H1 (cell line): ENCODE measurements around the gene AGBL4. TPM values are rescaled to one million over a fixed set of nuclear protein-coding genes. Genes with fewer than 3 reads are reported as not detected.

Source experiments
- CTCF ChIA-PET: fragments of 300-600 bp; sonication (Branson Sonifier 250); formaldehyde crosslinking; loops from one replicate; lab custom pipeline; 2021; ENCODE audit not compliant: partially characterized antibody; lab: Charles Lee
- POLR2A ChIA-PET: fragments of 300-600 bp; sonication (Branson Sonifier 250); formaldehyde crosslinking; loops from one replicate; lab custom pipeline; 2021; ENCODE audit warnings: inconsistent platforms; ENCODE audit not compliant: partially characterized antibody; lab: Charles Lee
- DNase-seq, 2 experiments: peaks; one replicate each; pipeline versions ENCODE4 v3.0.0 to v3.0.0-alpha.2; 2010 to 2022; ENCODE audit warnings: low spot score in 2 of 2, low read depth in 1 of 2, mixed read lengths in 1 of 2
- FAIRE-seq: peaks from 2 replicates; lab custom pipeline; 2011; peaks lifted over from hg19 to GRCh38; lab: Jason Lieb, UNC
- H2AFZ ChIP-seq: 2 replicates; pipeline ENCODE4 v1.8.1; 2012; ENCODE audit warnings: low read length, inconsistent platforms
- H2AK5ac ChIP-seq: 2 replicates; pipeline ENCODE4 v1.6.1; 2013; ENCODE audit warnings: low read depth, low read length
- H2BK120ac ChIP-seq: replicated peaks from 2 replicates; pipeline ENCODE3; 2013; ENCODE audit warnings: low read depth, low read length, inconsistent platforms
- H2BK12ac ChIP-seq: 2 replicates; pipeline ENCODE4 v1.6.1; 2013; ENCODE audit warnings: low read depth, low read length
- H2BK15ac ChIP-seq: 2 replicates; pipeline ENCODE4 v1.6.1; 2013; ENCODE audit warnings: low read length
- H2BK20ac ChIP-seq: 2 replicates; pipeline ENCODE4 v1.6.1; 2013; ENCODE audit warnings: low read length
- H2BK5ac ChIP-seq: 2 replicates; pipeline ENCODE4 v1.6.1; 2013; ENCODE audit warnings: low read depth, low read length
- H3K14ac ChIP-seq: 2 replicates; pipeline ENCODE4 v1.6.1; 2013; ENCODE audit warnings: inconsistent platforms; ENCODE audit not compliant: insufficient read length
- H3K18ac ChIP-seq: 2 replicates; pipeline ENCODE4 v1.6.1; 2013; ENCODE audit warnings: low read length; ENCODE audit errors: extremely low read depth
- H3K23ac ChIP-seq: 2 replicates; pipeline ENCODE4 v1.6.1; 2013; ENCODE audit warnings: inconsistent platforms; ENCODE audit not compliant: insufficient read length
- H3K23me2 ChIP-seq: 2 replicates; pipeline ENCODE4 v1.6.1; 2013; ENCODE audit warnings: low read depth, low read length
- H3K27ac ChIP-seq: 2 replicates; pipeline ENCODE4 v1.6.1; 2011; ENCODE audit warnings: low read depth, low read length, inconsistent platforms
- H3K27me3 ChIP-seq, 4 experiments: replicated peaks in 1 of 4; 1 replicate in 1 of 4; 2 replicates in 3 of 4; pipeline versions ENCODE4 v1.6.1 to v1.8.1; 2011 to 2013; ENCODE audit warnings: low read length in 3 of 4, mild to moderate bottlenecking in 3 of 4, inconsistent platforms in 2 of 4, mixed read lengths in 2 of 4, moderate library complexity in 1 of 4; ENCODE audit not compliant: control insufficient read depth in 3 of 4, insufficient read depth in 3 of 4; ENCODE audit errors: extremely low read depth in 1 of 4
- H3K36me3 ChIP-seq, 4 experiments: 2 replicates each; pipeline versions ENCODE4 v1.6.1 to v1.8.1; 2011 to 2013; ENCODE audit warnings: mild to moderate bottlenecking in 4 of 4, low read length in 3 of 4, moderate library complexity in 2 of 4, control low read depth in 1 of 4, inconsistent platforms in 1 of 4; ENCODE audit not compliant: insufficient read depth in 4 of 4, control insufficient read depth in 2 of 4
- H3K4ac ChIP-seq: replicated peaks from 2 replicates; pipeline ENCODE3; 2013; ENCODE audit warnings: low read length, low read depth, mixed read lengths, inconsistent platforms; ENCODE audit not compliant: insufficient read length
- H3K4me1 ChIP-seq, 4 experiments: replicated peaks in 1 of 4; 1 replicate in 1 of 4; 2 replicates in 3 of 4; pipeline versions ENCODE4 v1.6.1 to v1.8.1; 2011 to 2013; ENCODE audit warnings: low read length in 3 of 4, inconsistent platforms in 2 of 4, mixed read lengths in 1 of 4; ENCODE audit not compliant: insufficient read depth in 4 of 4, control insufficient read depth in 3 of 4
- H3K4me2 ChIP-seq, 2 experiments: 2 replicates each; pipeline versions ENCODE4 v1.6.1 to v1.8.1; 2011 to 2013; ENCODE audit warnings: low read depth in 2 of 2, low read length in 2 of 2, control low read depth in 1 of 2, inconsistent platforms in 1 of 2, mild to moderate bottlenecking in 1 of 2; ENCODE audit not compliant: insufficient read depth in 1 of 2
- H3K4me3 ChIP-seq, 4 experiments: fragments of 200-600, 300-600 bp in 1 of 4; sonication (generic), shearing (Covaris generic), sonication (Bioruptor Twin) in 1 of 4; 2 replicates each; pipeline versions ENCODE4 v1.5.1 to v1.8.1; 2011 to 2016; ENCODE audit warnings: low read length in 4 of 4, low read depth in 3 of 4, control low read depth in 2 of 4, inconsistent platforms in 2 of 4, mild to moderate bottlenecking in 2 of 4, mixed read lengths in 1 of 4, moderate library complexity in 1 of 4; ENCODE audit not compliant: insufficient read depth in 2 of 4; ENCODE audit errors: extremely low read depth in 1 of 4
- H3K56ac ChIP-seq: replicated peaks from 2 replicates; pipeline ENCODE3; 2013; ENCODE audit warnings: low read depth, mild to moderate bottlenecking, mixed read lengths, low read length, inconsistent platforms; ENCODE audit not compliant: insufficient read length
- H3K79me1 ChIP-seq: 2 replicates; pipeline ENCODE4 v1.6.1; 2013; ENCODE audit warnings: low read depth, low read length, control low read depth
- H3K79me2 ChIP-seq, 2 experiments: 2 replicates each; pipeline versions ENCODE4 v1.6.1 to v1.8.1; 2012 to 2013; ENCODE audit warnings: low read length in 2 of 2, mild to moderate bottlenecking in 2 of 2, inconsistent platforms in 1 of 2; ENCODE audit not compliant: insufficient read depth in 2 of 2, control insufficient read depth in 1 of 2
- H3K9ac ChIP-seq, 4 experiments: replicated peaks in 1 of 4; 1 replicate in 1 of 4; 2 replicates in 3 of 4; pipeline versions ENCODE4 v1.6.1 to v1.8.1; 2011 to 2013; ENCODE audit warnings: low read depth in 3 of 4, low read length in 3 of 4, control low read depth in 2 of 4, mild to moderate bottlenecking in 2 of 4, moderate library complexity in 2 of 4, inconsistent platforms in 1 of 4; ENCODE audit errors: extremely low read depth in 1 of 4
- H3K9me3 ChIP-seq, 2 experiments: 2 replicates each; pipeline versions ENCODE4 v1.6.1 to v1.8.1; 2012 to 2013; ENCODE audit warnings: mild to moderate bottlenecking in 2 of 2, moderate library complexity in 2 of 2, control low read depth in 1 of 2, inconsistent platforms in 1 of 2, low read depth in 1 of 2, low read length in 1 of 2, mixed read lengths in 1 of 2; ENCODE audit not compliant: insufficient read depth in 2 of 2
- H4K20me1 ChIP-seq, 2 experiments: replicated peaks in 1 of 2; 2 replicates each; pipeline versions ENCODE3 to v1.8.1; 2011 to 2013; ENCODE audit warnings: inconsistent platforms in 2 of 2, low read length in 2 of 2, mild to moderate bottlenecking in 1 of 2; ENCODE audit not compliant: insufficient read depth in 2 of 2, control insufficient read depth in 1 of 2
- H4K5ac ChIP-seq: 2 replicates; pipeline ENCODE4 v1.6.1; 2013; ENCODE audit warnings: low read length, low read depth, mixed read lengths, inconsistent platforms; ENCODE audit not compliant: insufficient read length
- H4K8ac ChIP-seq: 2 replicates; pipeline ENCODE4 v1.8.0; 2013; ENCODE audit warnings: mild to moderate bottlenecking, moderate library complexity, low read length, inconsistent platforms; ENCODE audit not compliant: insufficient read depth; ENCODE audit errors: extremely low read depth
- H4K91ac ChIP-seq: replicated peaks from 2 replicates; pipeline ENCODE3; 2013; ENCODE audit warnings: low read length, mixed read lengths, inconsistent platforms; ENCODE audit not compliant: insufficient read length
- FOSL1 ChIP-seq: IDR thresholded peaks from 2 replicates; pipeline ENCODE4 v1.6.1; 2011; ENCODE audit warnings: mild to moderate bottlenecking, low read depth, low read length, moderate library complexity; ENCODE audit not compliant: insufficient read depth
- GABPA ChIP-seq: IDR thresholded peaks from 2 replicates; pipeline ENCODE4 v1.6.1; 2011; ENCODE audit warnings: mild to moderate bottlenecking, low read length, moderate library complexity, borderline replicate concordance; ENCODE audit not compliant: insufficient read depth
- PHF8 ChIP-seq: fragments of 200-600 bp; sonication (generic); conservative IDR thresholded peaks from 2 replicates; pipeline ENCODE4 v1.7.1; 2012; ENCODE audit warnings: low read depth, mild to moderate bottlenecking, inconsistent platforms, low read length, moderate library complexity
- WGBS, 2 experiments: shearing (Covaris generic) in 1 of 2; methylation state at CpG; one replicate each; pipeline versions ENCODE4 v1.1.6 to v1.1.7; 2013 to 2015; ENCODE audit warnings: low lambda C conversion rate in 2 of 2, mixed read lengths in 2 of 2, inconsistent platforms in 1 of 2, low coverage in 1 of 2, missing lambda C conversion rate in 1 of 2; ENCODE audit not compliant: insufficient replicate concordance in 2 of 2, insufficient coverage in 1 of 2, insufficient read length in 1 of 2; ENCODE audit errors: extremely low coverage in 1 of 2, missing lambda C conversion rate in 1 of 2; 5-methylcytosine and 5-hydroxymethylcytosine counted together
- polyA plus RNA-seq, 7 experiments: library from polyadenylated mRNA; depleted of rRNA in 3 of 7; stranded (reverse) in 5 of 7; unstranded in 2 of 7; fragments of >200 nt in 5 of 7; fragments of 200-250 nt in 2 of 7; gene quantifications; 1 replicate in 5 of 7; 2 replicates in 1 of 7; 4 replicates in 1 of 7; pipeline versions ENCODE4 v1.2.1 to v1.2.3, GENCODE V29; 2011 to 2013; ENCODE audit warnings: missing spikeins in 2 of 7, mixed read lengths in 2 of 7
- total RNA-seq: library from RNA; stranded (reverse); fragmentation: NEBNext Ultra II Directional; extraction: Animal tissue kit (Norgen Biotek cat#: 25700); gene quantifications from 2 replicates; pipeline ENCODE4 v1.2.1, GENCODE V29; 2021
- TF ChIP-seq, protein P1 (sequence below): IDR thresholded peaks from 2 replicates; pipeline ENCODE4 v1.6.1; 2011; ENCODE audit warnings: low read depth, mild to moderate bottlenecking, low read length; ENCODE audit not compliant: insufficient read depth

The AGBL4 gene
- total and polyA plus RNA-seq, 2 of the 8 experiments (the other 6 are each of a cell fraction or from before 2014, with no cell fraction given) = 0.41 to 0.45 TPM

DNA sequence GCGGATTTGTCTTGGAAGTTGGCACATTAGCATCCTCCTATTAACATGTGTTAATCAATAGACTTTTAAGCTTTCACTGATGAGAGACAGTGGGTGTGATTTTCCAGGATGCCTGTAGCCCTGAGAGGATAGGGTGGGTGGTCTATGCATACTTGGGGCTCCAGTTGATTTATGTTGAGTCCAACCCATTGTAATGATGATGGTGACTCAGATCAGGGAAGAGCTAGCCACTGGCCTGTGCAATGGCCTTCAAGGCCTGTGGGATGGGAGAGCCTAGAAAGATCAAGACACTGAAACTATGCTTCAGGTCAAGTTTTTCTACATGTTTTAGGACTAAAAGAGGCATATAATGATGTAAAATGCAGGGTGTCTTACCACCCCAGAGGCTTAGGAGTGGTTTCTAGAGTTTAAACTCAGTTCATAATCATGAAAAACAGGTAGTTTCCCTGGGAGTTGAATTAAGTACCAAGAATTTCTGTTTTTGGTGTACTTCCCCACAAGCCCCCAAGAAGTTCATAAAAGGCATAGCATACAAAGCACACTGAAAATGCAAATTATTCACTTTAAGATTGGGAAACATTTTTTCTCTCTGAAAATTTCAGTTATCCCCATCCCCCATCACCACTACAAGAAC lies 1267.0 kb downstream of the AGBL4 start:
- no peak overlapping the region for H2AK5ac ChIP-seq
- H2AFZ ChIP-seq = no peak overlapping the region
- no peaks in the 10 kb centered on the region for H3K27me3 ChIP-seq
- H3K9me3 ChIP-seq = no peaks in the 10 kb centered on the region
- H2BK120ac ChIP-seq = no peak overlapping the region
- no peak overlapping the region for H3K56ac ChIP-seq
- no peak overlapping the region for H4K5ac ChIP-seq
- H3K14ac ChIP-seq = no peak overlapping the region
- H3K23ac ChIP-seq = no peak overlapping the region
- H3K79me2 ChIP-seq = no peaks in the 10 kb centered on the region
- no peaks in the 10 kb centered on the region; a peak in 1 of 7 replicates for H3K4me1 ChIP-seq
- no peak overlapping the region for H3K4ac ChIP-seq
- H2BK20ac ChIP-seq = no peak overlapping the region
- peaks cover 3 to 15% (median 14%) of the 10 kb centered on the region in 4 experiments; a peak in 7 of 8 replicates for H3K36me3 ChIP-seq
- no peak overlapping the region for H3K4me3 ChIP-seq
- H3K4me2 ChIP-seq = no peak overlapping the region
- WGBS, 2 experiments = 93% methylated on average over 1 of the region's 1 CpG; no CpG with 5 or more reads in 1 of the 2 experiments
- no peak overlapping the region for H4K91ac ChIP-seq
- H2BK12ac ChIP-seq = no peak overlapping the region
- POLR2A ChIA-PET = no interaction called here
- DNase-seq (no peak), FAIRE-seq (no peak)
- no peaks in the 10 kb centered on the region for H4K20me1 ChIP-seq
- H4K8ac ChIP-seq = no peak overlapping the region
- H3K9ac ChIP-seq = no peak overlapping the region
- H3K27ac ChIP-seq = no peak overlapping the region
- H3K79me1 ChIP-seq = no peaks in the 10 kb centered on the region
- H3K18ac ChIP-seq = no peak overlapping the region
- H2BK5ac ChIP-seq = no peak overlapping the region
- no peaks in the 10 kb centered on the region; the same call in 1 of the 2 replicates for H3K23me2 ChIP-seq
- H2BK15ac ChIP-seq = no peak overlapping the region
- CTCF ChIA-PET = interaction anchor here (0.6 to 1.3 kb wide), 3 partner anchors 26 to 86 kb away, joined by 3 read pairs; no protein-coding TSS in a partner anchor
- TF ChIP-seq, protein P1, sequence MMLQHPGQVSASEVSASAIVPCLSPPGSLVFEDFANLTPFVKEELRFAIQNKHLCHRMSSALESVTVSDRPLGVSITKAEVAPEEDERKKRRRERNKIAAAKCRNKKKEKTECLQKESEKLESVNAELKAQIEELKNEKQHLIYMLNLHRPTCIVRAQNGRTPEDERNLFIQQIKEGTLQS = no peak
- TF ChIP-seq GABPA (no peak), PHF8 (no peak), FOSL1 (no peak)
